GM19025 (cell line): Measurements from ENCODE around the gene TBRG4.

Source experiments
- ATAC-seq: cut with Tn5 transposase; IDR thresholded peaks from one replicate; pipeline ENCODE4 v1.9.1; 2021; ENCODE audit warnings: mild to moderate bottlenecking, low read depth, moderate library complexity; ENCODE audit not compliant: unreplicated experiment

The TBRG4 gene

DNA sequence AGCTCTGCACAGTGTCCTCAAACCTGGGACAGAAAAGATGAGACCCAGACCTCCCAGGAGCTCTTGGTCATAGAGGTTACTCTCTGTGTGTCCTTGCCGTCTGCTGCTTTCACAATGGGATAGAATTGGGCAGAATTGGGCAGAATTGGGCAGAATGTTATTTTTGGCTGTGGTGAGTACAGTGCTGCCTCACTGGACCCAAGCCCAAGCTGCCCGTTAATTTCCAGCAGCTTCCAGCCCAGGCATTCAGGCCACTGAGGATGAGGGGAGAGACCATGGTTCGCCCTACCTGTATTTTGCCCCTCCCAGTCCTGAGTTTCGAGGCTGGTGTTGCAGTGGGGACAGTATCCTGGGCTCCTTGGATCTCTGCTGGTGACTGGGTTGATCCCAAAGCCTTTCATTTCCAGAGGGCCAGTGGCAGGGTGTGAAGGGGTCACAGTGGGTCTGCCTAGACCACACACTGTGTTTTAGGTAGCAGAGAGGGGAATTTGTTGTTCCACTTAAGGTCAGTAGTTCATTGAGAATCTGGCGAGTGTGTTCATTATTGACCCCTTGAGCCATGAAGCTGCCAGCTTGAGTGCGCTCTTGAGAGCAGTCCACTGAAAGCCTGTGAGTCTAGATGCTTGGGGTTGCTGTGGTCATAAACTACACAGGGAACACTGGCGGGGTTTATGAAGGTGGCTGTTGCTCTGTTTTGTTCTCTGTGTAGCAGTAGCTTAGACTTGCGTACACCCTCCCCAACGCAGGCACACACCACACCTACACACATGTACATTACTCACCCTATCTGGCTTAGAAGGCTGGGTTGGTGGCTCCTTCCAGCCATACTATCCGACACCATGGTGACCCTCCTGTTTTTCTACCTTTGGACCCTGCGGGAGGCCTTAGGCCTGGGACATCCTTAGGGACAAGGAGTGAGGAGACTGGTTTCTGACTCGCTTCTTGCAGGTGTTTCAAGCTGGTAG lies 46.2 kb downstream of the TBRG4 start:
- no peak for ATAC-seq

DNA sequence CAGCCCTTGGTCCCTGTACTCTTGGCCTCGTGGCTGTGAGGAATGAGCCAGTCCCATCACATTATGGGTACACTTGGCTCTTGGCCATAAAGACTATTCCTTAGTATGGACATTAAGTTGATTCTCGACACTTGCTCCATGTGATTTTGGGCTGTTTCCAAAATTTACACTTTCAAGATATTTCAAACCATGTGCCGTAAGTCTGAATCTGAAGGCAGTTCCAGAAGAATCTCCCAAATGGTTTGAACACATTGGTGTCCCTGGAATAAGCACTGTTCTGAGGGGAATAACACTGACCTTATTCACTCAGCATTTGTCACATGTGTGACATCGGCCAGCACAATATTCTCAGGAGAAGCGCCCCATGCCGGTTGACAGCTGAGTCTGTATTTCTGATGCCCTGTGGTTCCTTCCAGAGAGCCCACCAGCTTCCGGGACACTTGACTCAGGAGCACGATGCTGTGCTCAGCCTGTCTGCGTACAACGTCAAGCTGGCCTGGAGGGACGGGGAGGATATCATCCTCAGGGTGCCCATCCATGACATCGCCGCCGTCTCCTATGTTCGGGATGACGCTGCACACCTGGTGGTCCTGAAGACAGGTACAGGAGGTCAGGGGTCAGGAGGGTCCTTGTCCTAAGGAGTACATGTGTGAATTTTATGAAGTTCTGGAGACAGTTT lies 47.3 kb downstream of the TBRG4 start:
- ATAC-seq: no peak

- ATAC-seq: no peak
Observed at GRCh38 chr7:45061806-45062425, 49.6 kb downstream of the TBRG4 start.

DNA sequence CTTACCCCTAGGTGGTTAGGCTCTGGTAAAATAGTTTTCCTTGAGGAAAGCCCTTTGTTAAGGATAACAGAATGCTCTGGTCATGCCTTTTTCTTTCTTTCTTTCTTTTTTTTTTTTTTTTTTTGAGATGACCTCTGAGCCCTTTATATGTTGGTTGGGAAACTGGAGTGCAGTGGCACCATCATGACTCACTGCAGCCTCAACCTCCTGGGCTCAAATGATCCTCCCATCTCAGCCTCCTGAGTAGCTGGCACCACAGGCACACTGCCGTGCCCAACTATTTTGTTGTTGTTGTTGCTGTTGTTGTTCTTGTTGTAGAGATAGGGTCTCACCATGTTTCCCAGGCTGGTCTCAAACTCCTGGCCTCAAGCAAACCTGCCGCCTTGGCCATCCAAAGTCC lies 50.1 kb downstream of the TBRG4 start:
- no peak for ATAC-seq

GRCh38 chr7:45060295-45060694 lies 51.2 kb downstream of the TBRG4 start:
- no peak for ATAC-seq

GRCh38 chr7:45057878-45058277 lies 53.6 kb downstream of the TBRG4 start:
- no peak for ATAC-seq

DNA sequence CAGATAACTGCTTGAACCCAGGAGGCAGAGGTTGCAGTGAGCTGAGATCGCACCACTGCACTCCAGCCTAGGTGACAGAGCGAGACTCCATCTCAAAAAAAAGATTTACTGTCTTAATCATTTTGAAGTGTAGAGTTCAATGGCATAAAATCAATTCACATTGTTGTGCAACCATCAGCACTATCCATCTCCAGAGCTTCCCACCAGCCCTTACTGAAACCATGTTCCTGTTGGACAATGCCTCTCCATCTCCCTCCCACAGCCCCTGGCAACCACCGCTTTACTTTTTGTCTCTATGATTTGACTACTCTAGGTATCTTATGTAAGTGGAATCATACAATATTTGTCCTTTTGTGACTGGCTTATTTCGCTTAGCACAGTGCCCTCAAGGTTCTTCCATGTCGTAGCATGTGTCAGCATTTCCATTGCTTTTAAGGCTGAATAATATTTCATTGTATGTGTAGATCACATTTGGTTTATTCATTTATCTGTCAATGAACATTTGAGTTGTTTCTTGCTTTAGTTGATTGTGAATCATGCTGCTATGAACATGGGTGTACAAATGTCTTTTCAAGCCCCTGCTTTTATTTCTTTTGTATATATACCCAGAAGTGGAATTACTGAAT lies 55.8 kb downstream of the TBRG4 start:
- no peak for ATAC-seq

- ATAC-seq: no peak
Observed at GRCh38 chr7:45055016-45055415, 56.5 kb downstream of the TBRG4 start.

DNA sequence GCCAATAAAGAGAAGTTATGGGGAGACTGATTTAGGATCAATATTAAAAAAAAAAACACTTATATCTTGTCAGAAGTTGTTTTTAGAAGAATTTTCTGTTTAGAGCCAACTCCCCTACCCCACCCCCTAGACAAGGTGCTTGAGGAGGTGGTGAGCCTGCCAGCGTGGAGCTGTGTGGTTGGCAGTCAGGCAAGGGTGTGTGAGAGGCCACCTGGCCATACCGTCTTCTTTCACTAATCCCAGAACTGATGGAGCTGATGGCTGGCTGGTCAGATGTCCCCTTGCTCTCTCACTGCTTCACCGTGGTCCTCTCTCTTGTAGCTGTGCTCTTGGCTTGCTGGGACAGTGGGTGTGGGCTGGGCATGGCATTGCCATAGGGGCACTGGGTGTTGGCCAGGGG lies 57.1 kb downstream of the TBRG4 start:
- no peak for ATAC-seq

- no peak for ATAC-seq
Observed at GRCh38 chr7:45053941-45054340, 57.6 kb downstream of the TBRG4 start.

GRCh38 chr7:45053401-45053800 lies 58.1 kb downstream of the TBRG4 start:
- no peak for ATAC-seq

DNA sequence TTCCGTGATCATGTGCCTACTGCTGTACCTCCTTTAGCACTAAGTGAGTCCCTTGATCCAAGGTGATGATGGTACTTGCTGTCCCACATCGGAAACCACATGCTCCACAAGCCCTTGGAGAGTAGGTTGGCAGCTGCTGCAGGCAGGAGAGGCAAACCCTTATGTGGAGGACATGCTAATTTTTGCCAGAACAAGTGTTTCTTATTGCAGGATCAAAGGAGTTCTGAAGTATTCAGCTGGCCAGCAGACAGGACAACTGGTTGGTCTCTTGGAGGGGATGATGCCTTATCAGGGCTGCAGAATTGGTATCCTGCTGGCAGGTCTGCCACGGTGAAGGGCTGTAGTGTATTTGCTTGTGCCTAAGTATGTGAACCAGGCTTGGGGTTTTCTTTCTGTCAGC lies 59.5 kb downstream of the TBRG4 start:
- ATAC-seq: no peak

- ATAC-seq: no peak
Observed at GRCh38 chr7:45050198-45050597, 61.3 kb downstream of the TBRG4 start.
